OCI-LY1 (cell line): ENCODE results near the gene OR1A2.
"Not testable (repeated sequence)": the region's sequence is repeated elsewhere in the genome, so short reads cannot be mapped to it uniquely, and the experiment has no call there.

Experiments
- H2AFZ ChIP-seq: fragments of 200-600 bp; sonication (generic), shearing (Covaris generic); 2 replicates; pipeline ENCODE4 v1.6.0; 2014; ENCODE audit warnings: antibody characterized with exemption, mild to moderate bottlenecking, low read length
- H3F3A ChIP-seq: fragments of 200-600 bp; sonication (generic), shearing (Covaris generic); 2 replicates; pipeline ENCODE4 v1.6.0; 2014; ENCODE audit warnings: mild to moderate bottlenecking, antibody characterized with exemption, low read length, moderate library complexity; ENCODE audit not compliant: insufficient read depth
- H3K27ac ChIP-seq: fragments of 200-600 bp; sonication (generic); 2 replicates; pipeline ENCODE4 v1.5.1; 2014; ENCODE audit warnings: low read length, mixed run types, mild to moderate bottlenecking, low read depth; ENCODE audit not compliant: poor library complexity, severe bottlenecking
- H3K27me3 ChIP-seq: fragments of 200-600 bp; sonication (generic); 2 replicates; pipeline ENCODE4 v1.6.0; 2014; ENCODE audit warnings: antibody characterized with exemption, mild to moderate bottlenecking, low read length, moderate library complexity; ENCODE audit not compliant: insufficient read depth
- H3K36me3 ChIP-seq: fragments of 200-600 bp; sonication (generic); 2 replicates; pipeline ENCODE4 v1.6.1; 2014; ENCODE audit warnings: mild to moderate bottlenecking, antibody characterized with exemption, low read length, moderate library complexity, mixed read lengths; ENCODE audit not compliant: insufficient read depth
- H3K4me1 ChIP-seq: fragments of 200-600 bp; sonication (generic); 2 replicates; pipeline ENCODE4 v1.5.1; 2014; ENCODE audit warnings: mild to moderate bottlenecking, low read length, moderate library complexity; ENCODE audit not compliant: insufficient read depth, severe bottlenecking
- H3K4me2 ChIP-seq: fragments of 200-600 bp; sonication (generic), shearing (Covaris generic); 2 replicates; pipeline ENCODE4 v1.6.1; 2014; ENCODE audit warnings: low read length
- H3K4me3 ChIP-seq: fragments of 200-600 bp; sonication (generic); 2 replicates; pipeline ENCODE4 v1.5.1; 2014; ENCODE audit warnings: low read length, low read depth, mild to moderate bottlenecking, mixed read lengths; ENCODE audit not compliant: poor library complexity, severe bottlenecking
- H3K79me2 ChIP-seq: fragments of 200-600 bp; shearing (Covaris generic); 2 replicates; pipeline ENCODE4 v1.6.1; 2016; ENCODE audit warnings: mixed run types, low read length, mixed read lengths; ENCODE audit not compliant: insufficient read depth
- H3K9ac ChIP-seq: fragments of 200-600 bp; sonication (generic), shearing (Covaris generic); 2 replicates; pipeline ENCODE4 v1.6.1; 2014; ENCODE audit warnings: mild to moderate bottlenecking, low read length, mixed read lengths
- H3K9me2 ChIP-seq: fragments of 200-600 bp; sonication (generic), shearing (Covaris generic); 2 replicates; pipeline ENCODE4 v1.6.1; 2014; ENCODE audit warnings: low read depth, mild to moderate bottlenecking, low read length, mixed read lengths
- H3K9me3 ChIP-seq: fragments of 200-600 bp; shearing (Covaris generic); 2 replicates; pipeline ENCODE4 v1.6.1; 2014; ENCODE audit warnings: low read length, mixed read lengths
- H4K20me1 ChIP-seq: fragments of 200-600 bp; sonication (generic), shearing (Covaris generic); 2 replicates; pipeline ENCODE4 v1.6.0; 2016; ENCODE audit warnings: mild to moderate bottlenecking, low read length; ENCODE audit not compliant: insufficient read depth

The OR1A2 gene

GRCh38 chr17:3232300-3232699 lies 35.0 kb downstream of the OR1A2 start:
- not testable (repeated sequence) for H3K79me2 ChIP-seq, H3K4me2 ChIP-seq, H2AFZ ChIP-seq, H4K20me1 ChIP-seq, H3F3A ChIP-seq, H3K4me1 ChIP-seq, H3K27ac ChIP-seq, H3K36me3 ChIP-seq, H3K9me3 ChIP-seq, H3K9ac ChIP-seq, H3K4me3 ChIP-seq, H3K27me3 ChIP-seq, H3K9me2 ChIP-seq

- H3K36me3 ChIP-seq, H3K4me2 ChIP-seq, H3K9ac ChIP-seq, H3K27ac ChIP-seq, H3K27me3 ChIP-seq, H3K4me3 ChIP-seq, H3K4me1 ChIP-seq, H4K20me1 ChIP-seq, H3K9me3 ChIP-seq, H3F3A ChIP-seq, H3K9me2 ChIP-seq, H2AFZ ChIP-seq, H3K79me2 ChIP-seq: not testable (repeated sequence)
Measured at GRCh38 chr17:3238685-3239084, 41.4 kb downstream of the OR1A2 start.

- H2AFZ ChIP-seq, H3K27ac ChIP-seq, H3K9me2 ChIP-seq, H3K4me3 ChIP-seq, H4K20me1 ChIP-seq, H3K4me2 ChIP-seq, H3K4me1 ChIP-seq, H3K9ac ChIP-seq, H3F3A ChIP-seq, H3K9me3 ChIP-seq, H3K79me2 ChIP-seq, H3K36me3 ChIP-seq, H3K27me3 ChIP-seq: not testable (repeated sequence)
Measured at GRCh38 chr17:3241044-3241443, 43.7 kb downstream of the OR1A2 start.

GRCh38 chr17:3244841-3245240 lies 47.5 kb downstream of the OR1A2 start:
- not testable (repeated sequence) for H3F3A ChIP-seq, H3K4me3 ChIP-seq, H3K27ac ChIP-seq, H3K9me2 ChIP-seq, H3K9ac ChIP-seq, H3K9me3 ChIP-seq, H3K79me2 ChIP-seq, H4K20me1 ChIP-seq, H3K36me3 ChIP-seq, H3K4me2 ChIP-seq, H2AFZ ChIP-seq, H3K4me1 ChIP-seq, H3K27me3 ChIP-seq
